HL-60/S4 treated with phorbol 12-myristate 13-acetate at 8.2 ng/mL for 4 days and 3 days (cell line): Measurements from ENCODE around the gene AKNA.

Experiments
- in situ Hi-C: fragments of 300-500 bp; cut with MboI; formaldehyde crosslinking; loops from 2 replicates; pipeline ENCODE4 v1.15.0; 2022; ENCODE audit warnings: low sequenced_read_pairs

Gene AKNA

DNA sequence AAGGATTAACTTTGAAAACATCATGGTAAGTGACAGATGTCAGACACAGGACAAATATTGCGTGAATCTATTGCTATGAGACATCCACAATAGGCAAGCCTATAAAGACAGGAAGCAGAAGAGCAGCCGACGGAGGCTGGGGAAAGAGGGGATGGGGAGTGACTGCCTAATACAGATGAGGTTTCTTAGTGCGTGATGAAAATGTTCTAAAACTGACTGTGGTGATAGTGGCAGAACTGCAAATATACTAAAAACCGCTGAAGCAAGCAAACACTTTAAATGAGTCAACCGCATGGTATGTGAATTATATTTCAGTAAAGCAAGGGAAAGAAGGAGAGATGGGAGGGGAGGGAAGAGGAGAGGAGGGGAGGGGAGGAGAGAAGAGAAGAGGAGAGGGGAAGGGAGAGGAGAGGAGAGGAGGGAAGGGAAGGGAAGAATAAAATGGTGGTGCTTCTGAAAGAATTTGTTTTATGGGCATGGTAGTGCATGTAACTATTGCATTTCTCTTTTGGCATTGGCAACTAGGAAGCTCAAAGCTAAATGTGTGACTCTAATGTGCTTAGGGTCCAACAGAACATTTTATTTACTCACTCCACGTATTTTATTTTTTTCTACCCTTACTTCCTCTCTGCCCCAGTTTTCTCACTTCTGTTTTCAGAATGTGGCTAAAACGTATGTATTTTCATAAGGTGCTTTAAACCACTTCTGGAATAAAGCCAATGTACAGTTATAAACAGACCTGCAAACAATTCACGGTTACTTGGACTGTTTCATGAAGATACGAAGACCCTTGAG is 21.3 kb downstream of the AKNA start:
- in situ Hi-C loops = no loop called here

DNA sequence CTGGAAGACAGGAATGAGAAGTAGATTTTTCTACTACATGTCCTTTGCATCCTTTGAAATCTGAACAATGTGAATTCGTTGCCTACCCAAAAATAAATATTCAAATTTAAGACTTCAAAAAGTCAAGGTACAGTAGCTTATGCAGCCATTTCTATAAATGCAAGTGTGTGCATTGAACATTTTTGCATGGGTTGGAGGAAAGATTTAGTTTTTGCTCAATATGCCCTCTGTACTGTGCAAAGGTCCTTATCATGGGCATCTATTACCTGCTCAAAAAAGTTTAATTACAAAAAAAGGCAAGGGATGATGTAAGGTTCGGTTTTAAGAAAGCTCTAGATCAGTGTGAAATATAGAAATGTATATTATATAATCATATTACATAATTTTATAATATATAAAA is 22.6 kb downstream of the AKNA start:
- in situ Hi-C loops = no loop called here

DNA sequence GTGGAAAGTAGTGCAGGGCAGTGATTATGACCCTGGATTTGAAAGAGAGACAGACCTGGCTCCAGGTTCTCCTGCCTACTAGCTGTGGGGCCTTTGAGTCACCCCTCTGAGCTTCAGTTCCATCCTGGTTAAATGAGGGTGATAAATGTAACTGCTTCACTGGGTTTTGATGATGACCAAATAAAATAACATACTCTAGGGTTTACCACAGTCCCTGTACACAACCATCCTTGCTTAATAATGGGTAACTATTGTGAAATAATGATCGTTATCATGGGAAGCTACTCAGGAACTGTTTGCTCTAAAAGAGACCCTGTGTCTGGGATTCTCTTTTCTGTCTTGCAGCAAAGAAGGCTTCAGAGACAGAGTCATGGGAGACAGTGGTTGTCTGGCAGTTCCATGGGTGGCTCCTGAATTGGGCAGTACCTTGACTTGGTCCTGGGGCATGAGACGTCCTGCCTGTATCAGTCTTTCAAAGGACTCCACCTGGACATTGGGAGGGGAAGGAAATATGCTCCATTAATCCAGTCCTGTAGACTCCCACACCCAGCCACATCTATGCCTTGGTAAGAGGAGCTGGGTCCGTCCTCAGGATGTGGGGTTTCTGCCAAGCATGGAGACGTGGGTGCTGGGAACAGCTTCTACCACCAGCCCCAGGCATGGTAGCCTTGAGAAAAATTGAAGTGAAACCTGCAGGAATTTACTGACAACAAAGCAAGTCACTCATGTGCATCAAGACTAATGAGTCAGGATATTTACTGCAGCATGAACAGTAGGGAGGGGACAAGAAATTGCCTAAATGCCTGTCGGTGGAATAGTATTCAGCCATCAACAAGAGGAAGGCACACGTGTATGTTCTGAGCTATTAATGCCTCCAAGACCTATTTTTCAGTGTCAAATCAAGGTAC is 23.4 kb downstream of the AKNA start:
- in situ Hi-C loops = no loop called here

DNA sequence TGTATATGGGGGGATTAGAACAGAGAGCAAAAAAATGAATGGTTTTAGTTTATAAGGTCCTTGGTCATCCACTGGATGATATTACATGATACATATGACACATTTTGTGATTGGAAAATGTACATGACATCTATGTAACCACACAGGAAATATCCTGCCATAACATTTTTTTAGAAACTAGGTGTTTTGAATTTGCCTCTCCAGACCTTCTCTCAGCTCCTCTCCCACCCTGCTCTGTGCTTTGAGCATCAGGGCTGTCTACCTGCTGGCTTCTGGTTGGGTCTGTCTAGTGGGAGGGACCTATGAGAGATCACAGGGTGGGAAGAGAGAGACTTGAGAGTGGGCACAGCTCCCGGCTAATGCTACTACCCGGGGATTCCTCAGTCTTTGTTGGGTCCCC is 24.4 kb downstream of the AKNA start:
- in situ Hi-C loops = no loop called here

DNA sequence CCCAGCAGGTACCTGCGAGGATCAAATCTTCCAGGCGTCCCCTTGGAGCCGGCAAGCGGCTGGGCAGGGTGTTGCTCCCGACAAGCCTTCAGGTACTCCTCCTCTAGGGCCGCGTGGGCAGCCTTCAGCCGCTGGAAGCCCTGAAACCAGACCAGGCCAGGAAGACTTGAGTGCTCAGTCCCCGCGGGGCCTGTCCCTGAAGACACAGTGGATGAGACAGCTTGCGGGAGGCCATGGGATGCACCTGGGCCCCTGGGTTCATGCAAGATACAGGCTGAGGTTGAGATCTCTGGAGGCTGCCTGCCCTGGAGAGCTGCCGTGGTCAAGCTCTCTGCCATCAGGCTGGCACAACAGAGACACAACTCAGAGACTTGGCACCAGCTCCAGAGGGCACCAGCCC is 25.4 kb downstream of the AKNA start:
- in situ Hi-C loops = no loop called here

DNA sequence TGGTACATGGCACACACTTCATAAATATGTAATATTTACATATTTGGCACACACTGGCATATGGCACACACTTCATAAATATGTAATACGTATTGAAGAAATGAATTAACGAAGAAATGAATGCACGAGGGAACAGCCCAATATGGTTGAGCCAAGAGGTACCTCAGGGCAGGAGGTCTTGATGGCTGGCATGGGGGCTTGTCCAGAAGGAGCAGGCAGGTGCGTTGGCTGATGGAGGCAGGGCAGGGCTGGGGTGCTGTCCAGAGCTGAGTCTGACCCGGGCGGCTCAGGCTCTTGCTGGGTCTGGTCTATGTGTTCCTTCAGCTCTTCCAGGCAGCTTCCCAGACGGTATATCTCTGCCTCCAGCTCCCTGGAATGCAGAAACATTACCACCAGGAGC is 26.2 kb downstream of the AKNA start:
- in situ Hi-C loops = no loop called here

DNA sequence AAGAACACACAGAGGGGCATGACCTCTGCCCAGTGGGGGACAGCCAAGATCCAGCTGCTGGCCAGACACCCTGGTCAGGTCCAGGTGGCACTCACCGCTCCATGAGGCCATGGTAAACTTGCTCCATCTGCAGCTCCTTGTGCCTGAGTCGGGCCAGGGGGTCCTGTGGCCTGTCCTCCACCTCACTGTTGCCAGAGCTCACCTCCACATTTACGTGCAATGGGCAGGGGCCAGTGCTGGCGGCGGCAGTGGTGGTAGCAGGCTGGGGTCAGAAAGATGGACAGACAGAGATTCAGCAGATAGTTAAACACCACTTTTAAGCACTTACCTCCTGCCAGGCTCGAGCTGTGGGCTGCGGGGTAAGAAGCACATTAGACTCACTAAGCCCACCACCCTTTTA is 28.0 kb downstream of the AKNA start:
- in situ Hi-C loops = no loop called here

DNA sequence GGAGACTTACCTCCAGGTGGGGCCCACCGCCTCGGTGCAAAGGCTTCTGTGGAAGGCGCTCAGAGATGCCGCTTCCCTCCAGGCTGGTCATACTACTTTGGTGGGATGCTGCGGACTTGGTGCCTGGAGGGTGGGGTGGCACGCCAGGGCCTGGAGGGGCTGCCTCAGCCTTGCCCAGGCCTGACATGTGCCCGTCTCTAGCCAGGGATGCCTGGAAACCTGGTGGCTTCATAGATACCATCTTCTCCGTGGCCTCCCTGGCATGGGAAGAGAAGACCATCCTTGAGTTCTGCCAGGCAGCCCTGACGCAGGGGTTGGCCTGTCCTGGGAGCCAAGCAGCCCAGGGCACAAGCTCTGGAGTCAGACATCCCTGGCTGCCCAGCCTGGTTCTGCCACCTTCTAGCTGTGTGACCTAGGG is 29.9 kb downstream of the AKNA start:
- in situ Hi-C loops = no loop called here

DNA sequence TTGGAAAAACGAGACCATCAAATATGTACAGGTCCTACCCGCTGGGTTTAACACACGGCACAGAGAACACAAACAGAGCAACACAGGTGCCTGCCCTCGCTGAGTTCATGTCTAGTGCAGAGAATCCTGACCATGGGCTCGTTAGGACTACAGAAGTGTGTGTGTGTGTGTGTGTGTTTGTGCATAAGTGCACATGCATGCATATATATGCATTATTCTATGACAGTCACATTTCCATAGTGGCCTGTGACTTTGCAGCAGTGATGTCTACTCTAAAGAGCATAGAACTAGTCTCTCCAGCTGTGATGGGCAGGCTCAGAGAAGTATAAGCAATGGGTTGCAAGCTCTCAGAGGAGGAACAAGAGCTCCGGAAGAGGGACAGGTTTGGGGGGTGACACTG is 30.4 kb downstream of the AKNA start:
- in situ Hi-C loops = no loop called here

DNA sequence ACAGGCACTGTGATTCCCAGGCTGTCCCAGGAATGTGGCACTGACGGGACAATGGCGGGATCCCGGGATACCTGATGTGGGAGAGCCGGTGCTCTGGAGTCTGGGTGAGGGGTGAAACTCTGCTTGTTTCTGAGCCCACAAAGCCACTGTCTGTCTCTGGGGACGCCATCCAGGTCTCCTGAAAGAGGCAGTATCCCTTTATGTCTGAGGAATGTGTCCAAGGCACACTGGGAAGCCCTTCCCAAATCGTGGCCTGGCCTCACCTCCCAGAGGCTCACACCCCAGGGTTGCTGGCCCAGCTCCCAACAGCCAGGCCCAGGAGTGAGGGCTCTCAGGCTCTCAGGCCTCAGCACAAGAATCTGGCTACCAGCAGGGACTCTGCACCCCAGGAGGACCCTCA is 31.0 kb downstream of the AKNA start:
- in situ Hi-C loops = no loop called here

DNA sequence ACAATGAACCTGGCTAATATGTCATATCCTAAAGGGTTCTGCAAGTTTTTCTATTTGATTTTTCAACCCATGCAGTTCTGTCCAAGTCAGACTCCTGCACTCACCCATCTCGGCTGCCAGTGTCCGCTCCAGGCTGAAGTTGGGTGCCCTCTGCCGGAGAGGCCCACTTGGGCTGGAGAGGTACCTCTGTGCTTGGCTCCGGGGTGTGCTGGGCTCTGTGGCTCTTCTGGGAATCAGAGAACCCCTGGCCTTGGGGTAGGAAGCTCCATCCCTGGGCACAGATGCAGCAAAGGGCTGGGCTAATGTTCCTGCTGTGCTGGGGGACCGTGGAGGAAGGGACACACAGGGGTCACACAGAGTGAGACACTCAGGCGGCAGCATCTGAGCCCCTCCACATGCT is 32.0 kb downstream of the AKNA start:
- in situ Hi-C loops = no loop called here

DNA sequence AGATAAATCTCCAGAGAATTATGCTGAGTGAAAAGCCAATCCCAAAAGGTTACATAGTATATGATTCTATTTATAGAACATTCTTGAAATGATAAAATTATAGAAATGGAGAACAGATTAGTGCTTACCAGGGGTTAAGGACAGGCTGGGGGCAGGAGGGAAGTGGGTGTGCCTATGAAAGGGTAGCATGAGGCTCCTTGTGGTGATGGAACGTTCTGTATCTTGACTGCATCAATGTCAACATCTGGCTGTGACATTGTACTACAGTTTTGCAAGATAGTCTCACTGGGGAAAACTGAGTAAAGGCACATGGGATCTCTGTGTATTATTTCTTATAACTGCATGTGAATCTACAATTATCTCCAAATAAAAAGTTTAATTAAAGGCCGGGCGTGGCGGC is 35.9 kb downstream of the AKNA start:
- in situ Hi-C loops = no loop called here

DNA sequence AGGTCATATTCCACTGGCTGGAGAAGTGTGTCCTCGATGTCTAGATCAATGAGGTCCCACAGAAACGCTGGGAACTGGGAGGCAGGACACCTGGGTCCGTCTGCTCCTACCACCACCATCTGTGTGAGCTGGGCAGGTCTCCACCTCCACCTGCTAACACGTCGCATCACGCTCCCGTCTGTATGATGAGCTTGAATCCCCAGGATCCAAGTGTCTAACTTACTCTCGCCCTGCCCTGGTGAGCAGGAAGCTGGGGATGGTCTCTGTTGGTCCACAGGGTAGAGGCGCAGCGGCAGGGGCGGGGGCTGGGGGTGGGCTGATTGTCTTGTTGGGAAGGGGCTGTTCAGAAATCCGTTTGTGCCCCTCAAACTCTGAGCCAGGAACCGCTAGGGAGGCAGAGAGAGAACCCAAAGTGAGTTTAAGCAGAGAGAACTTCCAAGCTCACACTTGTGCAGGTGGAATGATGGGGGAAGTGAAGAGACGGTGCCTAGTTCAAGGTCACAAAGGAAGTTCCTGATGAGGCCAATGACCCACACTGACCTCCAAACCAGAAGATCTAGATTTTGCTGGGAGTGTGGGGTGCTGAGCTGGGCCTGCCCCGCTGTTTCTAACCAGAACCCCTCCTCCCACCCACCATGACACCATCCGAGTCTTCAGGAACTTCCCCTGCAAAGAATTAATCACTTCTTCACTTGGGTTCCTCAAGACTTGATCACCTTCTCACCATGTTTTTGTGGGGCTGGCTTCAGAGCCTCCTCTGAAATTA is 37.0 kb downstream of the AKNA start:
- in situ Hi-C loops = no loop called here

DNA sequence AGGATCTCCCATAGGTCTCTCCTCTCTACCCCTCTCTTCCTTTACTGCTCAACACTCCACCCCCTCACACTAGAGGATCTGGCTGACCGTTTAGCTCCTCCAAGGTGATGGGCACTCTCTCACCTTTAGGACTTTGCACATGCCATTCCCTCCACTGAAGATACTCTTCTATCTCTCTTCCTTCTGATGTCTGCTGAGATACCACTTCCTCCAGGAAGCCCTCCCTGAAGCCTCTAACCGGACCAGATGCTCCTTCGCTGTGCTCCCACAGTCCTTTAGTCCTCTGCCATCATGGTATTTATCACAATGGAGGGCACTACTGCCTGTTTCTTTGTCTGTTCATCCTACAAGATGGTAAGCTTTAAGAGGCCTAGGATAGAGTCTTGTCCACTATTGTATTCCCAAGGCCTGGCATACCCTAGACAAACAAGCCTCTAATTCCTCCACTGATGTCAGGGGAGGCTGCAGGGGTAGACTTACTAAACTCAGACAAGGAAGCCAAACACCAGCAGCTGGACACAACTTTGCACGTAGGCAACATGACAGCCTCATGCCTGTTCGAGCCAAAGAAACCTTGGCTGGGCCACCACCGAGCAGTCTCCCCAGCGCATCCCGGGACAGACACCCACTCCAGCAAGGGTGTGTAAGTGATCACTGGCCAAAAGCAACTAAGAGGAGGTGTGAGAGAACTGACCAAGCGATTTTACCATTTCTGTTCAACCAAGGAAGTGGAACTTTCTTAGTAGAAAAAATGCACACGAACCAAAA is 37.9 kb downstream of the AKNA start:
- in situ Hi-C loops = no loop called here

DNA sequence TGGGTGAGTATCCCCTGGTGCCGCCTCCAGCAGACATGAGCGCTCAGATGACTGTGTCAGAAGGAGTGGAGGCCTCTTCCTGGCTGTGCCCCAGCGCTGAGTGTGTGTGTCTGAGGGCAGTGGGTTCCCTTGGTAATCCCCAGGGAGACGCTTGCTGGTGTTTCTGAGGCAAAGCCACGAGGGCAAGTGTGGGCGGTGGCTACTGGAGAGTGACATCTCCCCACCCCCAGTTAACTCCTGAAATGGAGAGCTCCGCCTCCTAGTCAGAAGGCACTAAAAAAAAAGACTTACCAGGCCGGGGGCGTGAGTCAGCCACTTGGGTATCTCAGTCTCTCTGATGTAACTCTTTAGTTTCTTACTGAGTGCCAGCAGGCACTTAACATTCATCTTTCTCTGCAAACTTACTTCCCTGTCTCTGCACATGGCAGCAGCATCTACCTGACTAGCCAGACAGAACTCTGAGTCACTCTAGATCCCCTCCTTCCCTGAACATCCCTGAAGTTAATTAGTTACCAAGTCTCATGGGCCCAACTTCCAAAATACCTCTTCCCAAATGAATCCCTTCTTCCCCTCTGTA is 38.8 kb downstream of the AKNA start:
- in situ Hi-C loops = no loop called here

DNA sequence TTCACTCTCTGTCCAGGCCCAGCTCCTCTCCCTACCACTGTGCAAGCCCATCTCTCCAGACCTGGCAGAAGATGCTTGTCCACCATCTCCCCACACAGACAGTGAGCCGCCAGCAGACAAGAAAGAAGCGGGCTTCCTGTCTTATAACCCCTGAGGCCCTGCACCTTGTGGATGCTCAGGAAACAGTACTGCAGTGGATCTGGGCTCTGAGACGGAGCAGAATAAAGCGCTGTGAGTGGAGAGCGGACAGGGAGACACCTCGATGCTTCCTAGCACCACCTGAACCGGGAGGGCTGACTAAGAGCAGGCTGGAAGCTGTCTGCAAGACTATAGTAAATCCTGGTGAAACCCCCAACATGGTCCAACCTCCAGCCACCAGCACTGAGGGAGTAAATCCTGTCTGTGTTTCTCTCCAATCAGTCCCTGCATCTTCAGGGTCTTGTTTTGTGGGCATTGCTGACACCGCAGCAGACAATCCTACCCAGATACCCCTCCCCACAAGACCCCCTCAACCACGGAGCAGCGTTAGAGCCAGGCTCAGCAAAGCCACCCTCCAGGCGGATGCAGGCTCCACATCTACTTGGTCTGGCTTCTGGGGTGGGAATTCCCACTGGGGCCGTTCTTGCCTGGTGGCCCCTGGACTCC is 39.4 kb downstream of the AKNA start:
- in situ Hi-C loops = no loop called here

DNA sequence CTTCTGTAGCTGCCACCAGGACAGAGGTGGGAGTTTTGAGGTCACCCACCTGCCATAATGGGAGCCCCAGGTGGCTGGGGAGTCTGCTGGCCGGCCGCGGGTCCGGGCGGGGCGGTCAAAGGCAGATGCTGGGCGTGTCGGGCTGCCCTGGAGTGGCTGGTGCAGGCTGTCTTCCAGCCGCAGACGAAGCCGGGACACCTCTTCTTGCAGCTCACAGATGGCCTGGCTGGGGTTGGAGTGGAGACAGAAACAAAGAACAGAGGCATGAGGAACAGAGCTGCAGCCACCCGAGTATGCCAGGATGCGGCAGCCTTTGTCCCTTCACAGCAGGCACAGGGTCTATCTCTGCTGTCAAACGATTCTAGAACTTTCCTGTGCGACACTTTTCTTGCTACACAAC is 40.1 kb downstream of the AKNA start:
- in situ Hi-C loops = no loop called here

DNA sequence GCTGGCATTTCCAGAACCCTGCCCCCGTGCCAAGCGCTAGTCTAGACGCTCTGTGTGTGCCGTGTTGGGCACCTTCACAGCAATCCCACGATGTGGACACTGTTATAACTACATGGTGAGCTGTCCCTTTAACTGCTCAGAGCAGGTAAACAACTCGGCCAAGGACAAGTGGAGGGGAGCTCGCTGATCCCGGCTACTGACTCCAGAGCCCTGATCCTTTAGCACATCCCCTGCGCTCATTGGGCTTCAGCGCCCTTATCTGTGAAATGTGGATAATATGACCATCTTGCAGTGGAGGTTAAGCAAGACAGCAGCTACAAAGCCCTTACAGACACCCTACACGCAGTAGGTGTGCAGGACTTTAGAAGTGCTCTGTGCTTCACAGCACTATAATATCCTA is 41.6 kb downstream of the AKNA start:
- in situ Hi-C loops = no loop called here

DNA sequence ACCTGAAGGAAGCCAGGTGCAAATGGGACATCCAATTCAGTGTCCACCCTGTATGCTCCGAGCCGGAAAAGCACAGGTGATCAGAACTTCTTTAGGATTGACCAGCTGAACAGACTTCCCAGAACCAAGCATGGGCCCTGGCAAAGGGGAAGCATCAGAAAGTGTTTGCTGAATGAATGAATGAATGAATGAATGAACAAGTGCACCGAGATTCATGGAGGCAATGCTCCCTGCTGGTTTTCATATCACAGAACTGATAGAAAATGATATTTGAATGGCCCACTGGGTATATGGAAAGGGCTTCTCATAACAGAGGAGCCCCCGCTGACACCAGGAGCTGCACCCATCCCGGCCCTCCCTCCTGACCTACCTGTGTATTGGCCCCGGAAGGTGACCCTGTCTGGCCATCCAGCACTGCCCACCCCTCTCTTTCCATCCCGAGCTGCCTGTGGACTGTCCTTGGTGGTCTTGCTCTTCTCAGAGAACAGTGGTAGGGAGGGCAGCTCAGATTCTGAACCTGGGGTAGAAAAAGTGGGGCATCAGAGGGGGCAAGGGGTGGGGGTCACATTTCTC is 42.2 kb downstream of the AKNA start:
- in situ Hi-C loops = no loop called here

DNA sequence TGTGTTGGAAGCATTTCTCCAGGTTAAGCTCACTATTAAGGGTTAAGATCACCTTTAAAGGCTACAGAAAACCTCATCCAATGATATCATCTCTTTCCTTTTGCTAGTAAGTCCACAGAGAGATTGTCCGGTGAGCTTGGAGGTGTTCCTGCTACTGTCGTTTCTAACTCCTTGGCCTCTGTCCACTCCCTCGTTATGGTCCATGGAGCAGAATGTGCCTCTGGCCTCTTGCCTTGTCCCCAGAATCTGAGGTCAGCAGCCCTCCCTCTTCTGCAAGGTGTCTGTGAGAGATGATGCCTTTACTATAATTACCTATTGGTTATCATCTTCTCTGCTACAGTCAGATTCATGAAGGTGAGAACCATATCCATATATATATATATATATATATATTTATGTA is 43.1 kb downstream of the AKNA start:
- in situ Hi-C loops = no loop called here
